ENCODE data around the gene ITGB6.
"Not testable (repeated sequence)": the region's sequence is repeated elsewhere in the genome, so short reads cannot be mapped to it uniquely, and the experiment has no call there.

ITGB6 gene

GRCh38 chr2:160203007-160203406, 2.9 kb upstream of the ITGB6 start:
- TF ChIP-seq, protein P1, sequence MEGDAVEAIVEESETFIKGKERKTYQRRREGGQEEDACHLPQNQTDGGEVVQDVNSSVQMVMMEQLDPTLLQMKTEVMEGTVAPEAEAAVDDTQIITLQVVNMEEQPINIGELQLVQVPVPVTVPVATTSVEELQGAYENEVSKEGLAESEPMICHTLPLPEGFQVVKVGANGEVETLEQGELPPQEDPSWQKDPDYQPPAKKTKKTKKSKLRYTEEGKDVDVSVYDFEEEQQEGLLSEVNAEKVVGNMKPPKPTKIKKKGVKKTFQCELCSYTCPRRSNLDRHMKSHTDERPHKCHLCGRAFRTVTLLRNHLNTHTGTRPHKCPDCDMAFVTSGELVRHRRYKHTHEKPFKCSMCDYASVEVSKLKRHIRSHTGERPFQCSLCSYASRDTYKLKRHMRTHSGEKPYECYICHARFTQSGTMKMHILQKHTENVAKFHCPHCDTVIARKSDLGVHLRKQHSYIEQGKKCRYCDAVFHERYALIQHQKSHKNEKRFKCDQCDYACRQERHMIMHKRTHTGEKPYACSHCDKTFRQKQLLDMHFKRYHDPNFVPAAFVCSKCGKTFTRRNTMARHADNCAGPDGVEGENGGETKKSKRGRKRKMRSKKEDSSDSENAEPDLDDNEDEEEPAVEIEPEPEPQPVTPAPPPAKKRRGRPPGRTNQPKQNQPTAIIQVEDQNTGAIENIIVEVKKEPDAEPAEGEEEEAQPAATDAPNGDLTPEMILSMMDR (IDR thresholded peaks at IDR 0.05; ENCODE audit: low read depth, low read length) = no peak
- no peak for DNase-seq (ENCODE audit: extremely low read depth, low read depth)

- no peak for DNase-seq (ENCODE audit: extremely low read depth, low read depth)
- TF ChIP-seq, protein P1 (IDR thresholded peaks at IDR 0.05; ENCODE audit: low read depth, low read length) = no peak
Observed at GRCh38 chr2:160201849-160202539, 1.9 kb upstream of the ITGB6 start.

DNA sequence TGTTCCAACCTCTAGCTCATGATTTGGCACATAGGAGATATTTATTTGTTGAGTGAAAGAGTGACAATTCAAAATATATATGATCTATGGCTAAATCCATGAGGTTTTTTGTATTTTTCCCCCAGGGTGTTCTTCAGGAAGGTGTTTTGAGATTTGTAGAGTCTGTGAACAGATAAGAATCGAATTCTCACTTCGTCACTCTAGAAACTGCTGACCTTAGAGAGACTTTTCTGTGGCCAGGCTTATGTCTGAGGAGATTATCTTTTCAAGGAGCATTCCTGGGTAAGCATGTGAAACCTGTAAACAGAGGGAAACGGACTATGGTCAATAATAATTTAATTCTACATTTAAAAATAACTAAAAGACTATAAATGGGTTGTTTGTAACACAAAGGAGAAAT, 849 bp upstream of the ITGB6 start:
- DNase-seq (ENCODE audit: extremely low read depth, low read depth) = no peak
- TF ChIP-seq, protein P1 (IDR thresholded peaks at IDR 0.05; ENCODE audit: low read depth, low read length) = no peak

DNA sequence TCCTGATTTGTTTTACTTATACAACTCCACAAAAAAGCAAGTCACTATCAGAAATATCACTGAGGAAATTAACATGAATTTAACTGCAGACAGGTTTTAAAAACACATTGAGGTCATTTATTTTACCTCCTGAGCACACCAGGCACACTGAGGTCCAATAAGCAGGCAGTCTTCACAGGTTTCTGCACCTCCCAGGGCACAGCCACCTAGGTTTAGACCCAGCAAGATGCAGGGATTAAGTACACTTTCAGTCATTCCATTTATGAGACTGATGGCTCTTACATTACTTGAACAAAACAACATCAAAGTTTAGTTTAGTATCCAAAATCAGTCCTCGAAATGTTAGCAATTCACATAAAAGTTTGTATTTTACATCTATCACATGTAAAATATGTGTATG, 1.0 kb downstream of the ITGB6 start:
- TF ChIP-seq, protein P1 (IDR thresholded peaks at IDR 0.05; ENCODE audit: low read depth, low read length) = no peak
- no peak for DNase-seq (ENCODE audit: extremely low read depth, low read depth)

DNA sequence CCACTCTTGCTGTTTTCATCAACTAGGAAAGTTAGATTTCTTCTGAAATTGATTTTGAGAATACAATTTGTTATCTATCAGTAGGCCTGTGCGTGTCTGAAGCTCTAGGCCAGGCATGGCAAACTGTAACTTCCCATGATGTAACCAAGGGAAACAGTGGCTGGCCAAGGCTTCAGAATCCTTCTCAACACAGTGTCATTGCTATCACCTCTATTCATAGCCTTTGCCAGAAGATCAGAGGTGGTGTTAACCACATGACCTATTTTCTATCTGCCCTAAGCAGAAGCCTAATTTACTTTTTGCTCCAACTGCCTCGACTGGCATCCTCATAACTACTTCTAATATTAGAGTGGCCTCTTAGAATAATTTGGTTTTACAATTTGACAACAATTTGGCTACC, 2.5 kb downstream of the ITGB6 start:
- TF ChIP-seq, protein P1 (IDR thresholded peaks at IDR 0.05; ENCODE audit: low read depth, low read length) = no peak
- no peak for DNase-seq (ENCODE audit: extremely low read depth, low read depth)

DNA sequence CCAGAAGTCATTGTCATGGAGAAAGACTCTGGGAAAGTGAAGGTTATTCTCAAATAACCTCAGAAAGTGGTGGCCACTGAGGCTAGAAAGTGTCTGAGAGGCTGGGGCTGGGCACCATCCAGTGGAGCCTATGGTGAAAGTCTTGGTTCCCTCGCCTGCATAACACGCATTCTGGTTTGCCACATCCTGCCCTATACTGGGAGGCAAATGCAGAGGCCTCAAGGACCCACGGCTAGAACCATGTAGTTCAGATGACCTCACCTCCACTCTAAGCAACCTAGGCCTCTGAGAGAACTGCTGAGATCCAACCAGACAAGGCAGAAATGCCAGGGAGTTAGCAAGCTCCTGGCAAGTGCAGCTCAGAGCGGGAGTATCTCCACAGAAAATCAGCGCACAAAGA, 5.1 kb downstream of the ITGB6 start:
- no peak for DNase-seq (ENCODE audit: extremely low read depth, low read depth)
- TF ChIP-seq, protein P1 (IDR thresholded peaks at IDR 0.05; ENCODE audit: low read depth, low read length) = no peak

- TF ChIP-seq, protein P1 (IDR thresholded peaks at IDR 0.05; ENCODE audit: low read depth, low read length) = no peak
- DNase-seq (ENCODE audit: extremely low read depth, low read depth) = no peak
Observed at GRCh38 chr2:160194351-160194750, 5.7 kb downstream of the ITGB6 start.

DNA sequence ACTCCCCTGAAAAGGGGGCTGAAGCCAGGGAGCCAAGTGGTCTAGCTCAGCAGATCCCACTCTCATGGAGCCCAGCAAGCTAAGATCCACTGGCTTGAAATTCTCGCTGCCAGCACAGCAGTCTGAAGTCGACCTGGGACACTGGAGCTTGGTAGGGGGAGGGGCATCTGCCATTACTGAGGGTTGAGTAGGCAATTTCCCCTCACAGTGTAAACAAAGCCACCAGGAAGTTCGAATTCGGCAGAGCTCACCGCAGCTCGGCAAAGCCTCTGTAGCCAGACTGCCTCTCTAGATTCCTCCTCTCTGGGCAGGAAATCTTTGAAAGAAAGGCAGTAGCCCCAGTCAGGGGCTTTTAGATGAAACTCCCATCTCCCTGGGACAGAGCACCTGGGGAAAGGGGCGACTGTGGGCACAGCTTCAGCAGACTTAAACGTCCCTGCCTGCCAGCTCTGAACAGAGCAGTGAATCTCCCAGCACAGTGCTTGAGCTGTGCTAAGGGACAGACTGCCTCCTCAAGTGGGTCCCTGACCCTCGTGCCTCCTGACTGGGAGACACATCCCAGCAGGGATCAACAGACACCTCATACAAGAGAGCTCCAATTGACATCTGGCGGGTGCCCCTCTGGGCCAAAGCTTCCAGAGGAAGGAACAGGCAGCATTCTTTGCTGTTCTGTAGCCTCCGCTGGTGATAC, 18.8 kb downstream of the ITGB6 start:
- DNase-seq (ENCODE audit: extremely low read depth, low read depth) = not testable (repeated sequence)

GRCh38 chr2:160180690-160181089, 19.4 kb downstream of the ITGB6 start:
- DNase-seq (ENCODE audit: extremely low read depth, low read depth) = not testable (repeated sequence)

All from AG09319 (cell line).